ENCODE results near the gene DLX6.

The DLX6 gene

GRCh38 chr7:96976106-96976505 is 29.2 kb upstream of the DLX6 start:
- no peak overlapping the region for H3K4me3 ChIP-seq (ENCODE audit: low read depth, low read length)
- DNase-seq (ENCODE audit: low read depth): no peak
- TF ChIP-seq CTCF (IDR thresholded peaks at IDR 0.05; ENCODE audit: low read depth, low read length, missing control alignments): no peak
- in situ Hi-C loops (cut with HindIII; ENCODE audit: low sequenced_read_pairs): no loop called here

GRCh38 chr7:96977445-96977844 is 27.9 kb upstream of the DLX6 start:
- TF ChIP-seq CTCF (IDR thresholded peaks at IDR 0.05; ENCODE audit: low read depth, low read length, missing control alignments): no peak
- in situ Hi-C loops (cut with HindIII; ENCODE audit: low sequenced_read_pairs): no loop called here
- no peak overlapping the region for H3K4me3 ChIP-seq (ENCODE audit: low read depth, low read length)
- no peak for DNase-seq (ENCODE audit: low read depth)

- no peak for DNase-seq (ENCODE audit: low read depth)
- TF ChIP-seq CTCF (IDR thresholded peaks at IDR 0.05; ENCODE audit: low read depth, low read length, missing control alignments): no peak
- in situ Hi-C loops (cut with HindIII; ENCODE audit: low sequenced_read_pairs): no loop called here
- no peak overlapping the region for H3K4me3 ChIP-seq (ENCODE audit: low read depth, low read length)
These were observed 25.6 kb upstream of the DLX6 start for GRCh38 chr7:96979551-96980276.

GRCh38 chr7:96982586-96982985 is 22.8 kb upstream of the DLX6 start:
- peak; percentile 5 for DNase-seq (ENCODE audit: low read depth)

GRCh38 chr7:96985992-96986391 is 19.4 kb upstream of the DLX6 start:
- in situ Hi-C loops (cut with HindIII; ENCODE audit: low sequenced_read_pairs): no loop called here
- DNase-seq (ENCODE audit: low read depth): no peak
- no peak overlapping the region for H3K4me3 ChIP-seq (ENCODE audit: low read depth, low read length)
- no peak for TF ChIP-seq CTCF (IDR thresholded peaks at IDR 0.05; ENCODE audit: low read depth, low read length, missing control alignments)

More at GRCh38 chr7:96982586-96982985, 22.8 kb upstream of the DLX6 start:
- H3K4me3 ChIP-seq (ENCODE audit: low read depth, low read length): no peak overlapping the region
- in situ Hi-C loops (cut with HindIII; ENCODE audit: low sequenced_read_pairs): no loop called here
- no peak for TF ChIP-seq CTCF (IDR thresholded peaks at IDR 0.05; ENCODE audit: low read depth, low read length, missing control alignments)

GRCh38 chr7:96986901-96987300 is 18.5 kb upstream of the DLX6 start:
- TF ChIP-seq CTCF (IDR thresholded peaks at IDR 0.05; ENCODE audit: low read depth, low read length, missing control alignments): no peak
- H3K4me3 ChIP-seq (ENCODE audit: low read depth, low read length): no peak overlapping the region
- in situ Hi-C loops (cut with HindIII; ENCODE audit: low sequenced_read_pairs): no loop called here
- no peak for DNase-seq (ENCODE audit: low read depth)

All from astrocyte of the cerebellum (primary cell).